ENCODE data around the gene C6orf120.

C6orf120 gene

DNA sequence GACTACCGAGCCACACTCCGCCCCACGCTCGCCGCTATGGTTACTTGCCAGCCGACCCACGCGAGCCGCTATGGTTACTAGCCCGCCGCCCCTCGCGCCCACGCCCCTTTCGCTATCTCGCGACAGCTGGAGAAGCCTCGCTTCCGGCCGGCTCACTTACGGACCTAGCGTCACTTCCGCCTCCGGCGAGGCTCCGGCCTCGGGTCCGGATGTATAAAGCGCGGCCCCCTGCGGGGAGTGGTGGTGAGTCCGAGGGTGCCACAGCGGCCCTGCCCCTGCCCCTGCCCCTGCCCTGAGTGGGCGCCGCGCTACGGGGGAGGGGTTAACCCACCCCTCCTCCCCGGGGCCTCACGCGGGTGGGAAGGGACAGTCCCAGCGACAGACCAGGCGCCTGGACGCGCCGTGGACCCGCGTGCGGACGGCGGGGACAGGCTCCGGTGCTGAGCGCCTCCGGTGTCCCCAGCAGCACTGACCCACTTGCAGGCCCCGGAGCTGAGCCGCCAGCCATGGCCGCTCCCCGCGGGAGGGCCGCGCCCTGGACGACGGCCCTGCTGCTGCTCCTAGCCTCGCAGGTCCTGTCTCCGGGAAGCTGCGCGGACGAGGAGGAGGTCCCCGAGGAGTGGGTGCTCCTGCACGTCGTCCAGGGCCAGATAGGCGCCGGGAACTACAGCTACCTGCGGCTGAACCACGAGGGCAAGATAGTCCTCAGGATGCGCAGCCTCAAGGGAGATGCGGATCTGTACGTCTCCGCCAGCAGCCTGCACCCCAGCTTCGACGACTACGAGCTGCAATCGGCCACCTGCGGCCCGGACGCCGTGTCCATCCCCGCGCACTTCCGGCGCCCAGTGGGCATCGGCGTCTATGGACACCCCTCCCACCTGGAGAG, at the start of gene C6orf120, which contains the start of gene WDR27:
C6orf120 (plus strand) TSS at position 173 of the 886 bp plus-strand sequence; CDS start at position 507, 334 bp downstream.
WDR27 (minus strand) TSS at position 76 of the 886 bp plus-strand sequence. CDS start 13,024 bp downstream, outside the sequence.
- peak; percentile 90 for DNase-seq (ENCODE audit: low spot score)

- no peak for DNase-seq (ENCODE audit: low spot score)
Observed at GRCh38 chr6:169652896-169653295, 49.0 kb upstream of the C6orf120 start.

DNA sequence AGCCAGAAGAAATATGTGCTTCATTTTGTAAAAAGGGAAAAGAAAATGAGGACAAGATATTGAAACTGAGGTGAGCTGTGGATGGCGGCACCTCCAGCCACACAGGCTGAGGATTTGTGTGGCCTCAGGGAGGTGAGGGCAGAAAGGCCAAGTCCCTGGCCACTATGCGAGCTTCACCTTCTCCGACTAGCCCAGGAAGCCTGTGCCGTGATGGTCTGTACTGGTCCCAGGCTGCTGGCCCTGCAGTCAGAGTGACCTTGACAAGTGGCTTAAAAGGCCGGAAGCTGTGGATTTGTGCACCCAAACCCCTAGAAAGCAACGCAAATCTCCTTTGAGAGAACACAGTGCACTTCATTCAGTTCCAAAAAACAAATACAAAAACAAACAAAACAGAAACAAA, 48.2 kb upstream of the C6orf120 start:
- DNase-seq (ENCODE audit: low spot score) = no peak

- DNase-seq (ENCODE audit: low spot score) = peak; percentile 18
Observed at GRCh38 chr6:169654598-169655391, 47.1 kb upstream of the C6orf120 start.

DNA sequence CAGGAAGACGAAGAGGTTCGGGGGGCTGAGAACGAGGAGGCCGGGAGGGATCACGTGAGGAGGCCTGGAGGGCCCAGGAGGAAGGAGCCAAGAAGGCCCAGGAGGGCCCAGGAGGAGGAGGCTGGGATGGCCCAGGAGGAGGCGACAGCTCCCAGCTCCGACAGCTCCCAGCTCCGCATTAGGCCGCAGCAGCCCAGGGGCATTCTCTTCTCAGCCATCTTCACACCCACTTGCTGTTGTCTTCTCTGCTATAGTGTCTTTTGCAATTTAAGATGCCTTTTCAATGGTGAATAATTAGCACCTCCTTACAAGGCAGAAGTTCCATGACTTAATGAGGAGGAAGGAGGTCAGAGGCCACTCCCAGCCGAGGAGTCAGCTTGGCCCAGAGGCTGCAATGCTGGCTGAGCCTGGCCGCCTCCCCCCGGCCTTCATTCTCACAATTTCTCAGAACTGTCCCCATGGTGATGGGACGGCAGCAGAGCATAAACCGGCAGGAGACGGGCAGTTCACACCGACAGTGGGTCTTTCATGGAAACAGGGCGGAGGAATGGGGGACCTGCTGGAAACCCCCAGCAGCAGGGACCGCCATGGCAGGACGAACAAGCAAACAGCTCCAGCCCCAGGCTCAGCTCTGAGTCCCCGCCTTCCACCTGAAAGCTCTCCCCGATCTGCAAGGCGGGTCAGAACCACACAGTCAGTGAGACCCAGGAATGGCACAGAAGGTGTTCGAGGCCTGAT, 45.2 kb upstream of the C6orf120 start:
- DNase-seq (ENCODE audit: low spot score) = no peak

DNA sequence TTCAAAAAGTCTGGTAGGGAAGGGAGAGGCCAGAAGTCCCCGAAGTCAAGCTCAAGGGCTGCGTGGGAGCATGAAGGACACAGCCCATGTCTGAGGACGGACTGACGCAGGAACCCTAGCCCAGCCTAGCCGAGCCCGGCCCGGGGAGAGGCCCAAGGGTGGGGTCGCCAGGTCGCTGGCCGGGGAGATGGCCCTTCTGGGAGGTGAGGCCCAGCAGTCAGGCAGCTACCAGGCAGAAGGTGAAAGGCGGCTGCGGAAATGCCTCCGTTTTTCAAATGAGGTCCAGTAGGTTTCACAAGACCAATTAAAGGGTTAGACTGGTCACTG, 44.7 kb upstream of the C6orf120 start:
- DNase-seq (ENCODE audit: low spot score) = no peak

DNA sequence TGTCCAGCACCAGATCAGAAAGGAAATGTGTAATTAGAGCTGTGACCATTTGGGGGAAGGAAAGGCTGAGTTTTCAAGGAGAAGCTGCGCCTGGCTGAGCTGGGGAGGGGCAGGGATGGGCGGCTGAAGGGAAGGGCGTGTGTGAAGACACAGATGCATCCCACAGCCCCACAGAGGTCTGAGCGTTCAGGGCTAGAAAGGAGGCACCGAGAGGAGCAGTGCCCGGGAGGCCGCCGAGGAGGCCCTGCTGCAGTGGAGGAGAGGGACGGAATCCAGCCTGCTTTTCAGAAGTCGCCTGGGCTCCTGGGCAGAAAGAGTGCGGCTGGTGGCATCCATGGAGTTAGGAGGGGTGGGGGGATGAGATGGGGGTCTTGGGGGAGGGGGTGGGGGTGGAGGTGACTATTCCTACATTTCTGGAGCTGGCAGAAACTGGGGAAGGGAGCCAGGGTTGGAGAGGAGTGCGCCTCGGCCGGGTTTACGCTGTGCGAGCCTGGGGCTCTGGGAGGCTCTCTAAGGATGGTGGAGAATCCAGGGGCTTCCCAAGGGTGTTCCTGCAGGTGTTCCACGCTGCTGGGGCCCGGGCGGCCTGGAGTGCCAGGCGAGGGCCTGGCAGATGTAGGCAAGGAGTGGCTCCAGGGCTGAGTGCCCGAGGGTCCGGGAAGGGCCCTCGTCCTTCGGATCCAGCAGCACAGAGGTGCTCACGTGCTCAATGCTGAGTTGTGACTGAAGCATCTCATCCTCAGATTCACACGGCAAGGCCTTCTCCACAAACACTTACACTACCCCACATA, 41.9 kb upstream of the C6orf120 start:
- no peak for DNase-seq (ENCODE audit: low spot score)

- no peak for DNase-seq (ENCODE audit: low spot score)
Observed at GRCh38 chr6:169660751-169661390, 41.1 kb upstream of the C6orf120 start.

- DNase-seq (ENCODE audit: low spot score) = no peak
Observed at GRCh38 chr6:169661391-169661756, 40.6 kb upstream of the C6orf120 start.

- DNase-seq (ENCODE audit: low spot score) = no peak
Observed at GRCh38 chr6:169663468-169663867, 38.5 kb upstream of the C6orf120 start.

DNA sequence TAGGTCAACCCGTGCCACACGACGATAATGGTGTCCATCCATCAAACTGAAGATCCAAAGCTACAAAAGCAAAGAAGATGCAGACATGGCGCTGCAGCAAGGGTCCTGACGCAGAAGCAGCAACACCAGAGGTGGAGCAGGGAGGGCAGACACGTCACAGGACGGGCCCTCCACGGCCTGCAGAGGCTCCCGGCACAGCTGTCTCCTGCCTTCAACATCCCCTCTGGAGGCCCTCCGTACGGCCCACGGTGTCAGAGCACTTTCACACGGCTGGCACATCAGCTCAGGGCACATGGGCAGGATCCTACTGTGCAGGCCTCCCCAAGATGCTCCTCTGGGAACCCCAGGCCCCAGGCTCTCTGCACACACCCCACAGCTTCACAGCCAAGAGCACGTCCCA, 37.7 kb upstream of the C6orf120 start:
- DNase-seq (ENCODE audit: low spot score) = no peak

GRCh38 chr6:169665289-169665688, 36.6 kb upstream of the C6orf120 start:
- DNase-seq (ENCODE audit: low spot score) = no peak

GRCh38 chr6:169666441-169666840, 35.5 kb upstream of the C6orf120 start:
- no peak for DNase-seq (ENCODE audit: low spot score)

GRCh38 chr6:169667716-169668115, 34.2 kb upstream of the C6orf120 start:
- DNase-seq (ENCODE audit: low spot score) = no peak

DNA sequence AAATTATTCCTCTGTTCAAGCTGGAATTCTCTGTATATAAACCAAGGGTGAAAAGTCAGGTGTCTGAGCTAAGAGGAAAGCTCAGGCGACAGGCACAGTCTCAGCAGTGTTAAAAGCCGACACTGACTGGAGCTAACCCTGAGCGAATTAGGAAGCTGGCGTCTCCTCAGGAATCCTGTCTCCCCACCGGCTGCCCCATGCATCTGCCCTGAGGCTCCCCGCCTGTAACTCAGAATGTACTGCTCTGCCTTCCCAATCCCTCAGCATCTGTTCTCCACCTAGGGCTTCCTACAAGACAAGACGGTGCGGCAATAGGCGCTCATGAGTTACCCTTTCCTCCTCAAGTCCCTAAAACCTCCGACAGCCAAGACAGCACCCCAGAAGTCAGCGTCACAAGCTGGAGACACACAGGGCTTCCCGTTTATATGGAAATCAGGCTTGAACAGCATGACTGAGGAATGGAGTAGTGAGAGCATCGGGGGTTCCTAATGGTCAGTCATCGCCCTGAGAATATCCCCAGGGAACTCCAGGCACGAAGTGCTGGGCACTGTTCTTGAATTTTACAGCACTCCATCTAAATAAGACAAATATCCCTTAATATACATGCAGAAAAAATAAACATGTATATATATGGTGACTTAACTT, 33.6 kb upstream of the C6orf120 start:
- DNase-seq (ENCODE audit: low spot score) = no peak

DNA sequence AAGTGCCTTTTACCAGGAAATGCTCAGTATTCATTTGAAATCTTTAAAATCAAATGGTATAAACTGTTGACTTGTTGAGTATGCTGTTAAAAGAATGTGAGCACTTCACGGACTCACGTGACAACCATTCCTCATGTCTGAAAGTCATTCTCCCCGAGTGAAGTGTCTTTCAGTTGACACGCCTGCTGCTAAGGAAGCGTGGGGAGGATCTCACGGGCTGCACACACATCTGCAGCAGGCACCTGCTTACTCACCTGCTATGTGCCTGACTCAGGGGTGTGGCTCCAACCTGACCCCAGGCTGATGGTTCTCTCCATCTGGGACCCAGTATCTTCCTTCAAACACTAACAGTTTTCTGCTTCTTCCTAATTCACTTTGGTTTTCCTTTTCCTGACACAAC, 32.8 kb upstream of the C6orf120 start:
- no peak for DNase-seq (ENCODE audit: low spot score)

DNA sequence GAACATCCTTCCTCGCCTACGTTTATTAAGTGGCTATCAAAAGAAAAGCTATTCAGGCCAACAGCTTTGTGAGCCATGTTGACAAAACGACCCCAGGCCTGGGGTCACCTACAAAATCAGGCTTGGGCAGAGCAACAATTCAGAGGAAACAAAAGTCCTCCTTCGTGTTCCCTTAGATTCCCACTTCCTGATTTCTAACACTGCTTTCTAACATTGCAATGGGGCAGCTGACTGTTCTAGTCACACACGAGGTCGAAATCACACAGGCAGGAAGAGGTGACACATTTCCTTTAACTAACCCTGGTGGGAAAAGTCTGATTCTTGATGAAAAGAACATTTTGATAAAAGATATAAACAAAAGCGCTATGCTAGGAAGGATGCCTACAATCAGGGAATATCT, 32.0 kb upstream of the C6orf120 start:
- peak; percentile 61 for DNase-seq (ENCODE audit: low spot score)

DNA sequence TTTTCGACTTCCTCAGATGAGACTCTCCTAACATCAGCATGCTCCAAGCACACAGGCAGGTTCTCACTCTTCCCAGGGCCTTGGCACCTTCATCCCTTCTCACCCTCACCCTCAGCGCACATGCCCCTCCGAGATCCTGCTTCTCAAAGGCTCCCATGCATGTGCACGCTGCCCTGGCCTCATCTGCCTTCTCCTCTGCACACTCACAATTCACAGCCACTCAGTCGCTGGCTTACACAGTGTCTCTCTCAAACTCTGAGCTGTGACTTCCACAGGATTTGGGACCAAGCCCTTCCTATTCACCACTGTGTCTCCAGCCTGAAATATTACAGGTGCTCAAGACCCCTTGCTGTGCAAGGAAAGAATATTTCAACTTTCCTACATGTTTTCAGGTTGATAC, 30.4 kb upstream of the C6orf120 start:
- DNase-seq (ENCODE audit: low spot score) = no peak

DNA sequence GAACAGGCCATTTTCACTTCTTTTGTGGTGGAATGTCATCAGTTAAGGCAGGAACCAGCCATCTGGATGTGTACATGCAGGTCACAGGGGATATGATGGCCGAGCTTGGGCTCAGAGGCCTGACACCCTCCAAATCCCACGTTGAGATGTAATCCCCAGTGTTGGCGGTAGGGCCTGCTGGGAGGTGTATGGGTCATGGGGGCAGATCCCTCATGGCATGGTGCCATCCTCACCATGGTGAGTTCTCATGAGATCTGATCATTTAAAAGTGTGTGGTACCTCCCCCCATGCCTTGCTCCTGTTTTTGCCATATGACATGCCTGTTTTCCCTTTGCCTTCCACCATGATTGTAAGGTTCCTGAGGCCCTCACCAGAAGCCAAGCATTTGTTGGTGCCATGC, 26.9 kb upstream of the C6orf120 start:
- DNase-seq (ENCODE audit: low spot score) = no peak

DNA sequence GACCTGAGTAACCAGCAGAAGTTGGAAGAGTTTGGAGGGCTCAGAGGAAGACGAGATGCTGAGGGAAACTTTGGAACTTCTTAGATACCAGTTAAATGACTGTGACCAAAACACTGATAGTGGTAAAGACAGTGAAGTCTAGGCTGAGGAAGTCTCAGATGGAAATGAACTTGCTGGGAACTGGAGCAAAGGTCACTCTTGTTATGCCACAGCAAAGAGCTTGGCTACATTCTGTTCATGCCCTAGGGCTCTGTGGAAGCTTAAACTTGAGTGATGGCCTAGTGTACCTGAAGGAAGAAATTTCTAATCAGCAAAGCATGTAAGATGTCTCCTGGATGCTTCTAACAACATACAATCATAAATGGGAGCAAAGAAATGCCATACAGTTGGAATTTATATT, 24.8 kb upstream of the C6orf120 start:
- DNase-seq (ENCODE audit: low spot score) = no peak

DNA sequence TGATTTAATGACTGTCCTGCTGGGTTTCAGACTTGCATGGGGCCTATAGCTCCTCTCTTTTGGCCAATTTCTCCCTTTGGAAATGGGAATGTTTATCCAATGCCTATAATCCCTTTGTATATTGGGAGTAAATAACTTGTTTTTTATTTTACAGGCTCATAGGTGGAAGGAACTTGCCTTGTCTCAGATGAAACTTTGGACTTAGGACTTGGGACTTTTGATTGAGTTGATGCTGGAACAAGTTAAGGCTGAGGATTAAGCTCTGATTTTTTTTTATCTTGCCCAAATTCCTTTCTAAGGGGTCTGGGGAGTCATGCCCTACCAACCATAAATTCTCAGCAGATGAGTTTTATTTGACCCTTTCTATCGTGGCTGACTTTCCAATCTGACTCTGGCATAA, 23.6 kb upstream of the C6orf120 start:
- no peak for DNase-seq (ENCODE audit: low spot score)

Data from COLO829 (cell line).